ENCODE measurements around the gene ANXA2R. TPM values are rescaled to one million over a fixed set of nuclear protein-coding genes. Genes with fewer than 3 reads are reported as not detected.

The ANXA2R gene
- total and polyA plus RNA-seq, 4 donors, result 0.49 to 2.0 (median 0.71) TPM

GRCh38 chr5:43044181-43044914 is 4.2 kb upstream of the ANXA2R start:
- Histone ChIP-seq H3K36me3 (ENCODE audit: control insufficient read depth in 4 of 4, insufficient read depth in 3 of 4, low read depth in 1 of 4, low read length in 3 of 4) (no peaks in the 10 kb centered on the region), H3K9ac (ENCODE audit: low read depth in 1 of 2, low read length in 2 of 2) (no peak overlapping the region), H3K4me3 (ENCODE audit: low read depth in 1 of 3, low read length in 3 of 3) (no peak overlapping the region), H3K4me1 (ENCODE audit: control insufficient read depth in 4 of 4, insufficient read depth in 4 of 4, low read length in 3 of 4) (peaks cover 3 to 21% (median 14%) of the 10 kb centered on the region in 4 donors), H3K27me3 (ENCODE audit: control insufficient read depth in 4 of 4, insufficient read depth in 4 of 4, low read length in 3 of 4) (peaks cover 0 to 25% (median 3%) of the 10 kb centered on the region in 4 donors), H3K27ac (ENCODE audit: low read depth in 1 of 2, low read length in 2 of 2) (no peak overlapping the region), H3K9me3 (ENCODE audit: control insufficient read depth in 4 of 4, low read length in 3 of 4) (peaks cover 1 to 16% (median 10%) of the 10 kb centered on the region in 4 donors)
- DNase-seq (ENCODE audit: low spot score), result no peak
- WGBS, result 43% methylated on average over 26 of the region's 26 CpGs
- TF ChIP-seq MAX (IDR thresholded peaks at IDR 0.05) (no peak), NR2F2 (IDR thresholded peaks at IDR 0.05) (peak; percentile 18)
- TF ChIP-seq, protein P1, sequence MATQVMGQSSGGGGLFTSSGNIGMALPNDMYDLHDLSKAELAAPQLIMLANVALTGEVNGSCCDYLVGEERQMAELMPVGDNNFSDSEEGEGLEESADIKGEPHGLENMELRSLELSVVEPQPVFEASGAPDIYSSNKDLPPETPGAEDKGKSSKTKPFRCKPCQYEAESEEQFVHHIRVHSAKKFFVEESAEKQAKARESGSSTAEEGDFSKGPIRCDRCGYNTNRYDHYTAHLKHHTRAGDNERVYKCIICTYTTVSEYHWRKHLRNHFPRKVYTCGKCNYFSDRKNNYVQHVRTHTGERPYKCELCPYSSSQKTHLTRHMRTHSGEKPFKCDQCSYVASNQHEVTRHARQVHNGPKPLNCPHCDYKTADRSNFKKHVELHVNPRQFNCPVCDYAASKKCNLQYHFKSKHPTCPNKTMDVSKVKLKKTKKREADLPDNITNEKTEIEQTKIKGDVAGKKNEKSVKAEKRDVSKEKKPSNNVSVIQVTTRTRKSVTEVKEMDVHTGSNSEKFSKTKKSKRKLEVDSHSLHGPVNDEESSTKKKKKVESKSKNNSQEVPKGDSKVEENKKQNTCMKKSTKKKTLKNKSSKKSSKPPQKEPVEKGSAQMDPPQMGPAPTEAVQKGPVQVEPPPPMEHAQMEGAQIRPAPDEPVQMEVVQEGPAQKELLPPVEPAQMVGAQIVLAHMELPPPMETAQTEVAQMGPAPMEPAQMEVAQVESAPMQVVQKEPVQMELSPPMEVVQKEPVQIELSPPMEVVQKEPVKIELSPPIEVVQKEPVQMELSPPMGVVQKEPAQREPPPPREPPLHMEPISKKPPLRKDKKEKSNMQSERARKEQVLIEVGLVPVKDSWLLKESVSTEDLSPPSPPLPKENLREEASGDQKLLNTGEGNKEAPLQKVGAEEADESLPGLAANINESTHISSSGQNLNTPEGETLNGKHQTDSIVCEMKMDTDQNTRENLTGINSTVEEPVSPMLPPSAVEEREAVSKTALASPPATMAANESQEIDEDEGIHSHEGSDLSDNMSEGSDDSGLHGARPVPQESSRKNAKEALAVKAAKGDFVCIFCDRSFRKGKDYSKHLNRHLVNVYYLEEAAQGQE (IDR thresholded peaks at IDR 0.05), result no peak

- Histone ChIP-seq H3K36me3 (ENCODE audit: control insufficient read depth in 4 of 4, insufficient read depth in 3 of 4, low read depth in 1 of 4, low read length in 3 of 4) (no peaks in the 10 kb centered on the region), H3K9ac (ENCODE audit: low read depth in 1 of 2, low read length in 2 of 2) (no peak overlapping the region), H3K9me3 (ENCODE audit: control insufficient read depth in 4 of 4, low read length in 3 of 4) (peaks cover 2 to 16% (median 10%) of the 10 kb centered on the region in 4 donors), H3K4me1 (ENCODE audit: control insufficient read depth in 4 of 4, insufficient read depth in 4 of 4, low read length in 3 of 4) (peaks cover 3 to 21% (median 14%) of the 10 kb centered on the region in 4 donors), H3K4me3 (ENCODE audit: low read depth in 1 of 3, low read length in 3 of 3) (peak overlapping the region; percentile 36 to 65 (median 61)), H3K27me3 (ENCODE audit: control insufficient read depth in 4 of 4, insufficient read depth in 4 of 4, low read length in 3 of 4) (peaks cover 0 to 29% (median 5%) of the 10 kb centered on the region in 4 donors), H3K27ac (ENCODE audit: low read depth in 1 of 2, low read length in 2 of 2) (peak overlapping the region; percentile 65 to 92)
- no peak for TF ChIP-seq FOXA2 (IDR thresholded peaks at IDR 0.05)
- WGBS, result 14% methylated on average over 7 of the region's 7 CpGs
- no peak for DNase-seq (ENCODE audit: low spot score)
Observed at GRCh38 chr5:43043400-43043756, 3.3 kb upstream of the ANXA2R start.

- peak; percentile 79 for DNase-seq (ENCODE audit: low spot score)
- Histone ChIP-seq H3K27me3 (ENCODE audit: control insufficient read depth in 4 of 4, insufficient read depth in 4 of 4, low read length in 3 of 4) (peaks cover 0 to 31% (median 7%) of the 10 kb centered on the region in 4 donors), H3K9ac (ENCODE audit: low read depth in 1 of 2, low read length in 2 of 2) (peak overlapping the region in 1 of 2 donors; percentile 43), H3K36me3 (ENCODE audit: control insufficient read depth in 4 of 4, insufficient read depth in 3 of 4, low read depth in 1 of 4, low read length in 3 of 4) (no peaks in the 10 kb centered on the region), H3K4me1 (ENCODE audit: control insufficient read depth in 4 of 4, insufficient read depth in 4 of 4, low read length in 3 of 4) (peaks cover 3 to 27% (median 19%) of the 10 kb centered on the region in 4 donors), H3K9me3 (ENCODE audit: control insufficient read depth in 4 of 4, low read length in 3 of 4) (peaks cover 2 to 17% (median 10%) of the 10 kb centered on the region in 4 donors), H3K27ac (ENCODE audit: low read depth in 1 of 2, low read length in 2 of 2) (peak overlapping the region; percentile 65 to 92), H3K4me3 (ENCODE audit: low read depth in 1 of 3, low read length in 3 of 3) (peak overlapping the region; percentile 36 to 65 (median 61))
- 3% methylated on average over 58 of the region's 58 CpGs for WGBS
- TF ChIP-seq, protein P2, sequence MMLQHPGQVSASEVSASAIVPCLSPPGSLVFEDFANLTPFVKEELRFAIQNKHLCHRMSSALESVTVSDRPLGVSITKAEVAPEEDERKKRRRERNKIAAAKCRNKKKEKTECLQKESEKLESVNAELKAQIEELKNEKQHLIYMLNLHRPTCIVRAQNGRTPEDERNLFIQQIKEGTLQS (IDR thresholded peaks at IDR 0.05), result no peak
- no peak for TF ChIP-seq CTCF (IDR thresholded peaks at IDR 0.05; ENCODE audit: low read depth, low read length, missing input control)
- no peak for TF ChIP-seq JUND (IDR thresholded peaks at IDR 0.05)
- no peak for TF ChIP-seq FOXA2 (IDR thresholded peaks at IDR 0.05)
- no peak for TF ChIP-seq TAF1 (conservative IDR thresholded peaks at IDR 0.05)
- no peak for TF ChIP-seq SP1 (IDR thresholded peaks at IDR 0.05)
- no peak for TF ChIP-seq FOXA1 (IDR thresholded peaks at IDR 0.05)
- peak in 1 of 2 donors; percentile 4 for TF ChIP-seq EGR1 (IDR thresholded peaks at IDR 0.05; ENCODE audit: low read depth in 2 of 2)
- peak; percentile 30 for TF ChIP-seq YY1 (IDR thresholded peaks at IDR 0.05)
- no peak for TF ChIP-seq RXRA (IDR thresholded peaks at IDR 0.05)
- TF ChIP-seq, protein P1 (IDR thresholded peaks at IDR 0.05), result no peak
- no peak for TF ChIP-seq GABPA (IDR thresholded peaks at IDR 0.05 in 1 of 2, conservative IDR thresholded peaks at IDR 0.05 in 1 of 2)
- no peak for TF ChIP-seq HNF4A (conservative IDR thresholded peaks at IDR 0.05)
- no peak for TF ChIP-seq NR2F2 (IDR thresholded peaks at IDR 0.05)
Observed at GRCh38 chr5:43042626-43043399, 2.7 kb upstream of the ANXA2R start.

All from liver (tissue), 9 donors.